ENCODE measurements around the gene SYT6. TPM values are rescaled to one million over a fixed set of nuclear protein-coding genes. Genes with fewer than 3 reads are reported as not detected.
"Not testable (repeated sequence)": the region's sequence is repeated elsewhere in the genome, so short reads cannot be mapped to it uniquely, and the experiment has no call there.

The SYT6 gene
- polyA plus RNA-seq, 6 donors from 2014 or later: not detected

GRCh38 chr1:114077188-114077587 lies 76.5 kb downstream of the SYT6 start:
- Mint-ChIP-seq H3K27me3 (peaks cover 7 to 38% (median 26%) of the 10 kb centered on the region in 3 donors), H3K9me3 (peaks cover under 1 to 13% (median 4%) of the 10 kb centered on the region in 7 donors), H3K4me3 (peak overlapping the region in 1 of 8 donors; percentile 42), H3K36me3 (peaks cover 1 to 3% of the 10 kb centered on the region in 2 donors), H3K27ac (no peak overlapping the region), H3K4me1 (no peaks in the 10 kb centered on the region)
- DNase-seq (no peak), ATAC-seq (ENCODE audit: low read depth in 2 of 2) (no peak)

- H3K27ac Mint-ChIP-seq: no peak overlapping the region
- DNase-seq: no peak
- H3K9me3 Mint-ChIP-seq: peaks cover 3 to 20% (median 8%) of the 10 kb centered on the region in 7 donors
Measured at GRCh38 chr1:114076308-114076707, 77.4 kb downstream of the SYT6 start.

GRCh38 chr1:114075546-114076242 lies 78.0 kb downstream of the SYT6 start:
- H3K36me3 Mint-ChIP-seq: peaks cover 3 to 7% of the 10 kb centered on the region in 2 donors
- H3K27me3 Mint-ChIP-seq: peaks cover 4 to 29% (median 23%) of the 10 kb centered on the region in 3 donors
- H3K9me3 Mint-ChIP-seq: peaks cover 3 to 20% (median 9%) of the 10 kb centered on the region in 7 donors
- H3K4me1 Mint-ChIP-seq: no peaks in the 10 kb centered on the region
- DNase-seq (no peak), ATAC-seq (ENCODE audit: low read depth in 2 of 2) (no peak)
- no peak overlapping the region for H3K27ac Mint-ChIP-seq
- H3K4me3 Mint-ChIP-seq: no peak overlapping the region

More at GRCh38 chr1:114076308-114076707, 77.4 kb downstream of the SYT6 start:
- Mint-ChIP-seq H3K4me1 (no peaks in the 10 kb centered on the region), H3K36me3 (peaks cover 3 to 7% of the 10 kb centered on the region in 2 donors), H3K27me3 (peaks cover 7 to 35% (median 26%) of the 10 kb centered on the region in 3 donors), H3K4me3 (no peak overlapping the region)
- no peak for ATAC-seq (ENCODE audit: low read depth in 2 of 2)

DNA sequence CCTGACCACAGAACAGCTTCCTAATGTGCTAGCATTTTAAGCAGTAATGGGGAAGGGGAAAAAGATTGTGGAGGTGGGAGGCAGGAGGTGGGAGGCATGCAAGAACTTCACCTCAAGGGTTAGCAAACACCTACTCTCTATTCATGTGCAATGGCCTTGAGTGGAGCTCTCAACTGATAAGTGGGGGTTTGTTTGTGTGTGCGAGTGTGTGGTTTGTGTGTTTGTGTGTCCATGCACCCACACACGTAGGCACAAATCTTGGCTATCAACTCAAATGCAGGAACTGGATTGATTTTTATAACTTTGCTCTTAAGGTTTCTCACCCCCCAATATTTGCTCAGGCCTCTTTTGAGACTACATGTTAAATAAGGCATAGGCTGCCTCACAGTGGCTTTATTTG lies 78.6 kb downstream of the SYT6 start:
- peaks cover 3 to 24% (median 9%) of the 10 kb centered on the region in 7 donors for H3K9me3 Mint-ChIP-seq
- no peak for DNase-seq
- no peak overlapping the region for H3K27ac Mint-ChIP-seq
- no peak for ATAC-seq (ENCODE audit: low read depth in 2 of 2)
- peaks cover 3 to 7% of the 10 kb centered on the region in 2 donors for H3K36me3 Mint-ChIP-seq
- peaks cover 6 to 25% (median 24%) of the 10 kb centered on the region in 3 donors for H3K27me3 Mint-ChIP-seq
- no peaks in the 10 kb centered on the region for H3K4me1 Mint-ChIP-seq
- no peak overlapping the region for H3K4me3 Mint-ChIP-seq

DNA sequence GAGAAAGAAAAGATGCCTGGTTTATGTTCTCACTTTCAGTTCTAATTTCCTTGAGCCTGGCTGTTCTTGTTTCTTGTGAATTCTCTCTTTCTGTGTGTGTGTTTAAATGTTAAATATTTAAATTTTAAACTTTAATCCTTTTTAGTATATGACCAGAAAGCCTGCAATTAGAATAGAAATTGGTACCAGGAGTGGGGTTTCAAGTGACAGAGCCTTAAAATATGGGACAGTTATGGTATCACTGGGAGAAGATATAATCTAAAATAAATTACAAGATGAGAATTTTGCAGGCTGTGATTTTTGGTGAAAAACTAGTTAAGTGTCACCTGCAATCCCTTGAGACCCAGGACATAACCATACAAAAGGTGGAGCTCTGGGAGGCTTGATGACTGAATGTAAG lies 81.4 kb downstream of the SYT6 start:
- Mint-ChIP-seq H3K4me1 (no peaks in the 10 kb centered on the region), H3K36me3 (peaks cover 3 to 7% of the 10 kb centered on the region in 2 donors), H3K27ac (no peak overlapping the region), H3K4me3 (no peak overlapping the region), H3K27me3 (peaks cover 10 to 18% (median 16%) of the 10 kb centered on the region in 3 donors), H3K9me3 (peaks cover 3 to 26% (median 9%) of the 10 kb centered on the region in 7 donors)
- DNase-seq (no peak), ATAC-seq (ENCODE audit: low read depth in 2 of 2) (no peak)

DNA sequence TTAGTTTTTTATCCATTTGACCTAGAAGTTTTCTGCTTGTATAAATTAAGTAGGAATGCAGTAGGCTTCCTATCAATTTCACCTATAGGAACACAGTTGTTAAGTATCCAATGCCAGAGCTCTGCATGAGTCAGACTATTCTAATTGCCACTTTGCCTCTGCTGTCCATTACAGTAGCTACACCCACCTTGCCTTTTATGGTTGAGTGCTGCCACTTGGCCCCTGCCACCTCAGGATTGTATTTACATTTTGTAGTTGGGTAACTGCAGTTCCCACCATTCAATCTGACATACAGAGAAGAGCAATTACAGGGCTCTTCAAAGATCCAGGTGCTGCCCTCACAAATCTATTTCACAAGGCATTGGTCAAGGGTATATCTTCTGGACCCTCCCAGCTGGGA lies 83.9 kb downstream of the SYT6 start:
- peaks cover 3 to 26% (median 9%) of the 10 kb centered on the region in 7 donors for H3K9me3 Mint-ChIP-seq
- not testable (repeated sequence) for ATAC-seq (ENCODE audit: low read depth in 2 of 2); H3K27ac Mint-ChIP-seq; H3K36me3 Mint-ChIP-seq; H3K4me3 Mint-ChIP-seq; DNase-seq; H3K4me1 Mint-ChIP-seq
- H3K27me3 Mint-ChIP-seq: peaks cover 8 to 14% (median 10%) of the 10 kb centered on the region in 3 donors

DNA sequence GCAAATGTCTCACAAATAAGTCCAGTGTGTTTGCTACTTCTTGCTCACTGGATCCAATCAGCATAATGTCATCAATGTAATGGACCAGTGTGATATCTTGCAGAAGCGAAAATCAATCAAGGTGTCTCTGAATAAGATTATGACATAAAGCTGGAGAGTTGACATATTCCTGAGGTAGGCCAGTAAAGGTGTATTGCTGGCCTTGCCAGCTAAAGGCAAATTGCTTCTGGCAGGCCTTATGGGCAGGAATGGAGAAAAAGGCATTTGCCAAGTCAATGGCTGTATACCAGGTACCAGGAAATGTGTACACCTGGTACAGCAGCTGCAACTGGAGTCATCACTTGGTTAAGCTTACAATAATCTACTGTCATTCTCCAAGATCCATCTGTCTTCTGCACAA lies 85.0 kb downstream of the SYT6 start:
- not testable (repeated sequence) for H3K4me1 Mint-ChIP-seq; H3K27ac Mint-ChIP-seq; H3K4me3 Mint-ChIP-seq; ATAC-seq (ENCODE audit: low read depth in 2 of 2); H3K36me3 Mint-ChIP-seq; DNase-seq
- Mint-ChIP-seq H3K9me3 (peaks cover 3 to 26% (median 9%) of the 10 kb centered on the region in 7 donors), H3K27me3 (peaks cover 10 to 15% (median 12%) of the 10 kb centered on the region in 3 donors)

- H3K36me3 Mint-ChIP-seq; ATAC-seq (ENCODE audit: low read depth in 2 of 2); H3K27me3 Mint-ChIP-seq; H3K27ac Mint-ChIP-seq; H3K4me3 Mint-ChIP-seq; H3K9me3 Mint-ChIP-seq; DNase-seq; H3K4me1 Mint-ChIP-seq: not testable (repeated sequence)
Measured at GRCh38 chr1:114065671-114066070, 88.0 kb downstream of the SYT6 start.

GRCh38 chr1:114063544-114063943 lies 90.1 kb downstream of the SYT6 start:
- Mint-ChIP-seq H3K9me3 (peaks cover 2 to 15% (median 8%) of the 10 kb centered on the region in 7 donors), H3K27me3 (peaks cover 0 to 9% (median 8%) of the 10 kb centered on the region in 3 donors), H3K36me3 (peaks cover 0 to 6% of the 10 kb centered on the region in 2 donors), H3K4me1 (no peaks in the 10 kb centered on the region), H3K4me3 (no peak overlapping the region), H3K27ac (no peak overlapping the region)
- DNase-seq: no peak
- ATAC-seq (ENCODE audit: low read depth in 2 of 2): no peak

GRCh38 chr1:114062477-114063099 lies 91.1 kb downstream of the SYT6 start:
- Mint-ChIP-seq H3K36me3 (peaks cover 0 to 6% of the 10 kb centered on the region in 2 donors), H3K9me3 (peaks cover 2 to 14% (median 8%) of the 10 kb centered on the region in 7 donors), H3K27me3 (peaks cover 0 to 9% (median 8%) of the 10 kb centered on the region in 3 donors), H3K27ac (no peak overlapping the region), H3K4me3 (no peak overlapping the region), H3K4me1 (no peaks in the 10 kb centered on the region)
- no peak for ATAC-seq (ENCODE audit: low read depth in 2 of 2)
- DNase-seq: no peak

GRCh38 chr1:114061121-114061830 lies 92.4 kb downstream of the SYT6 start:
- Mint-ChIP-seq H3K4me1 (no peaks in the 10 kb centered on the region), H3K27ac (no peak overlapping the region), H3K9me3 (peaks cover 5 to 23% (median 10%) of the 10 kb centered on the region in 7 donors), H3K36me3 (peaks cover 0 to 6% of the 10 kb centered on the region in 2 donors), H3K4me3 (no peak overlapping the region), H3K27me3 (peaks cover 9 to 17% (median 9%) of the 10 kb centered on the region in 3 donors)
- DNase-seq (no peak), ATAC-seq (ENCODE audit: low read depth in 2 of 2) (no peak)

- not testable (repeated sequence) for H3K27ac Mint-ChIP-seq; H3K4me1 Mint-ChIP-seq; H3K36me3 Mint-ChIP-seq; ATAC-seq (ENCODE audit: low read depth in 2 of 2); DNase-seq; H3K4me3 Mint-ChIP-seq
- Mint-ChIP-seq H3K27me3 (peaks cover 9 to 17% (median 14%) of the 10 kb centered on the region in 3 donors), H3K9me3 (peaks cover 7 to 26% (median 10%) of the 10 kb centered on the region in 7 donors)
Measured at GRCh38 chr1:114058236-114058635, 95.4 kb downstream of the SYT6 start.

GRCh38 chr1:114054148-114054547 lies 99.5 kb downstream of the SYT6 start:
- Mint-ChIP-seq H3K4me1 (no peaks in the 10 kb centered on the region), H3K27me3 (peaks cover 0 to 28% (median 28%) of the 10 kb centered on the region in 3 donors)

More at GRCh38 chr1:114054148-114054547, 99.5 kb downstream of the SYT6 start:
- DNase-seq: no peak
- Mint-ChIP-seq H3K27ac (no peak overlapping the region), H3K9me3 (peaks cover 2 to 13% (median 7%) of the 10 kb centered on the region in 7 donors), H3K36me3 (no peaks in the 10 kb centered on the region), H3K4me3 (no peak overlapping the region)
- no peak for ATAC-seq (ENCODE audit: low read depth in 2 of 2)

All from naive B cell (primary cell).